M059J (cell line): ENCODE measurements around the gene ACSS2. TPM values are rescaled to one million over a fixed set of nuclear protein-coding genes. Genes with fewer than 3 reads are reported as not detected.

ENCODE experiments used
- DNase-seq: peaks from one replicate; pipeline ENCODE4 v3.0.0-alpha.2; 2012; ENCODE audit warnings: low read depth
- total RNA-seq: library from RNA; depleted of rRNA; stranded (reverse); fragments of >200 nt; shearing (Covaris generic); gene quantifications from 2 replicates; pipeline ENCODE4 v1.2.3, GENCODE V29; 2014

ACSS2 gene
- total RNA-seq, 1 experiment from 2014 or later = 34.2 TPM

DNA sequence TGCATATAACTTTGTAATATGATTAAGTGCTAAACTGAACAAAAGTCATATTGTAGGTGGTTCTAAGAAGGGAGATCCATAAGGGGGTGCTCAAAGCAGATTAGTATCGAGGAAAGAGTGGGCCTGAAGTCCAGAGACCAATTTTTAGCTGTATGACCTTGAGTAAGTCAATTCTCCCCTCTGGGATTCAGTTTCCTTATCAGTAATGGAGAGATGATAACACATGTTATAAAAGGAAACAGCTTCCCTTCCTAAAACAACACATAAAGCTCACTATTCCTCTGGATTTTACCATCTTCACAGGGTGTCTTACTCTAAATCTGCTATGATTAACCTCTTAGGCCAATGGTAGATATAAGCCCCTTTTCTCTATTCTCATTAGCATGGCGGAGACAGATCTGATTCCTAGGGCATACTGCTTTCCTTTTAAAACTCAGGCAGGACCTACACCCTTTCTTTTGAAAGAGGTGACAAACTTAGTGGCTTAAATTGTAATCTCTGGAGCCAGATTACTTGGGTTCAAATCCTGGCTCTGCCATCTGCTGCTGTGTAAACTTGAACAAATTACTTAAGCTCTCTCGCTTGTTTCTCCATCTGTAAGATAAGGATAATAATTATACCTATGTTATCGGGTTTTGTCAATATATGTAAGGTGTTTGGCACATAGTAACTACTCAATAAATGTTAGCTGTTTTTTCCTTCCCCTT lies 39.5 kb downstream of the ACSS2 start:
- no peak for DNase-seq

DNA sequence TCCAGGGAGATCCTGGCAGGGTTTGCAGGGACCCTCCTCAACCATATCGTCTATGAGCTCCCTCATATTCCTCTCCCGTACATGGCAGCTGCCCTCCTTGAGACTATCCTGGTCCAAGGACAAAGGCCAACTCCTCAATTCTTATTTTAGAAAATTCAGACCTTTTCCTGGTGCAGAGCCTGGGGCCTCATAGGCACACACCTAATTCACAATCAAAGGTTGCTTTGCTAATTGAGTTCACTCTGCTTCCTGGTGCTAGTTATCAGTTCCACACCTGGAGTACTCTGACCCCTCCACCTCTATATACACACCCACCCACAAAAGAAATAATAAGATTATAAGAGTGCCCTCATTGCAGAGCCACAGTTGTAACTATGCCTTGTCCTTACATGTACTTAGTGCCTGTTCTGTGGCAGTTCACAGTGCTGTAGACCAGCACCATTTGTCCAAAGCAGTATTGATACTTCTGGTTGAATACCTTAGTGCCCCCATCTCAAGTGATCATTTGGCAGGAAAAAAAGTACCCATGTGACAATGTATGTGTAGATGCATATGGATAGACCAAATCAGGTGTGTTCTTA lies 40.5 kb downstream of the ACSS2 start:
- no peak for DNase-seq

DNA sequence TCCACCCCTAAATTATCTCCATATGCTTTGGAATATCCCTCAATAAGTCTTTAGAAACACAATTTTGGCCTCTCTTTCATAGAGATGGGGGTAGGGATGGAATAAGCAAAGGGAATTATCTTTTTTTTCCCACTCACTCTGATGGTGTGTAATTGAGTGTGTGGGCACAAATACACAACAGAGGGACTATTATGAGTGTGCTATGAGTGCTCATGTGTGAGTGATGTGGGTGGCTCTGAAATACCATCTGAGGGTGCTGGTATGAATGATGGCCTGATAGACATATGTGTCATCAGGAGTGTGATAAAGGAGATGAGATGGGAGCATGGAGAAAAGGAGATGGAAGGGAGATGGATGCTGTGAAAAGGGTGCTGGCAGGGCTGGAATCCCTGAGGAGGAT lies 43.6 kb downstream of the ACSS2 start:
- DNase-seq = no peak

DNA sequence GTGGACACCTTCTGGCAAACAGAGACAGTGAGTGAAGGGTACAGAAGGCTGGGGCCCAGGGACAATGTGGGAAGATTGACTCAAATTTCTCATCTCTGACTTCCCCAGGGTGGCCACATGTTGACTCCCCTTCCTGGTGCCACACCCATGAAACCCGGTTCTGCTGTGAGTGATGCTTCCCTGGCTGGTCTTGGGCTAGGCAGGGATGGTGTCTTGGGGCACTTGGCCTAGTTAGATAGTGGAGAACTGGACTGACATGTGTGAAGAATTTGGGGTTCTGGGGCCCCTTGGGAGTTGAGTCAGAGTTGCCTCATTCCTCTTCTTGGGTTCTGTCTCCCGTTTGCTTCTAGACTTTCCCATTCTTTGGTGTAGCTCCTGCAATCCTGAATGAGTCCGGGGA lies 45.0 kb downstream of the ACSS2 start:
- no peak for DNase-seq

DNA sequence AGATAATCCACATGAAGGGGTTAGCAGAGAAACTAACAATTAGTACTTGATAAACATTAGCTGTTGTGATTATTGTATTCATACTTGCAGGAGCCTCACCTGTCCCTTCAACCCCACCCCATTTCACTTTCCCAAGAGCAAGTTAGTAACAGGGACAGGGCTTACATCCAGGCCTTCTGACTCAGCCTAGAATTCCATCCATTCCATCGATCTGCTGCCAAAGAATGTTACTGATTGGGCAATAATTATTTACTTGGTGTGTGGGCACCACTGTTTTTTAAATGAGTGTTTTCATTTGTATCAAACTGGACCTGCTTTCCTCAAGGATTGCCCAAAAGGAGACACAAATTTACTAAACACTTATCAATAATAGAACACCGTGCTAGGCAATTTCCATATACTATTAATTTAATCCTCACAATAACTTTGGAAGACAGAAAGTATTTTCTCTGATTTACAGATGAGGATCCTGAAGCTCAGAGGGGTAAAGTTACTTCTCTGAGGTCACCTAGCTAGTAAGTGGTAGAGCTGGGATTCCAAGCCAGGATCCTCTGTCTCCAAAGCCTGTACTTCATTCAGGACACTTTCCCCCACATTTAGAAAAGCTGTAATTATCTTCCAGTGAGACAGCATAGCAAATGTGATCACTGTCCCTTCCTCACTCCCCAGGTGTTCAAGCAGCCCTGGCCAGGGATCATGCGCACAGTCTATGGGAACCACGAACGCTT lies 46.4 kb downstream of the ACSS2 start:
- peak; percentile 88 for DNase-seq

DNA sequence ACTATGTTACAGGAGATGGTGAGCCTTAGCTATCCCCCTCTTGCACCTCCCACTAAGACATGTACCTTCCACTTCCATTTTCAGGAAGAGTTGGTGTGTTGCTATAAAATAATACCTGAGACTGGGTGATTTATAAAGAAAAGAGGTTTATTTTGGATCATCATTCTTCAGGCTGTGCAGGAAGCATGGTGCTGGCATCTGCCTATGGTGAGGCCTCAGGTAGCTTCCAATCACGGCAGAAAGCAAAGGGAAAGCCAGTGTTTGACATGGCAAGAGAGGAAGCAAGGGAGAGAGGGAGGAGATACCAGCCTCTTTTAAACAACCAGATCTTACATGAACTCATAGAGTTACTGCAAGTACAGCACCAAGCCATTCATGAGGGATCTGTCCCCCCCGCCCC lies 47.0 kb downstream of the ACSS2 start:
- no peak for DNase-seq

DNA sequence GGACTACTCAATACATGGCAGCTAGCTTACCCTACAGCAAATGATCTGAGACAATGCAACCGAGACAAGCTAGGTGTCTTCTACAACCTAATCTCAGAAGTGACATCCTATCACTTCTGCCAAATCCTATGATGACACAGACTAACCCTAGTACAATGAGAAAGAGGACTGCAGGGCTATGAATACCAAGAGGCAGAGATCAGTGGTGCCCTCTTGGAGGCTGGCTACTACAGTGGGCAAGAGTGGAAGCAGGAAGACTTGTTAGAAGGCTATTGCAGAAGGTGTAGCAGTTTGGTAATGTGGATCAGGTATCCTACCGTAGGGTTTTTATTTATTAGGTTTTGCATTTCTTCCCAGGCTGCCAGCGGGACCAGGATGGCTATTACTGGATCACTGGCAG lies 48.9 kb downstream of the ACSS2 start:
- no peak for DNase-seq

DNA sequence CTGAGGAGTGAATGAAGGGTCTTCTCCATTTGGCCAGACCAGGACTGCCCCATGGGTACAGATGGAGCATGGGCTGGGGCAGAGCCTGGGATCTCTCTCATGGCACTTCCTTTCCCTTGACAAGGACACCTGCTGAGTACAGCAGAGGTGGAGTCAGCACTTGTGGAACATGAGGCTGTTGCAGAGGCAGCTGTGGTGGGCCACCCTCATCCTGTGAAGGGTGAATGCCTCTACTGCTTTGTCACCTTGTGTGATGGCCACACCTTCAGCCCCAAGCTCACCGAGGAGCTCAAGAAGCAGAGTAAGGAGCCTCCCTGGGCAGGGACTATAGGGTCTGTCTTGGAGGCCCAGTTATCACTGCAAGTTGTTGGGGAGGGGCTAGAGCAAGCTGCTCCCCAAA lies 49.6 kb downstream of the ACSS2 start:
- no peak for DNase-seq

DNA sequence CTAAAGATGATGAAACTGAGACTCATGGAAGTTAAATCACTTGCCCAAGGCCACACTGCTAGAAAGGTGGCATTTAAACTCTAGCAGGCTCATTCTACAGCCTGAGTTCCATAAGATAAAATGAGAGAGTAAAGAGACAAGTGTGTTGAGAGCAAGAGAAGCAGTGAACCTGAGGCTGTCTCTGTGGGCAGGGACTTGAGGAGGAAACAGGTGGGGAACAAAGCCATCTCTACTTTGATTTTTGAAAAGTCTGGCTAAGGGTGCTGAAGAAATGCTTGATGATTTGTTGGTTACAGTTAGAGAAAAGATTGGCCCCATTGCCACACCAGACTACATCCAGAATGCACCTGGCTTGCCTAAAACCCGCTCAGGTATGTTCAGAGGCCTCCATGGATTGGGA lies 50.2 kb downstream of the ACSS2 start:
- no peak for DNase-seq

DNA sequence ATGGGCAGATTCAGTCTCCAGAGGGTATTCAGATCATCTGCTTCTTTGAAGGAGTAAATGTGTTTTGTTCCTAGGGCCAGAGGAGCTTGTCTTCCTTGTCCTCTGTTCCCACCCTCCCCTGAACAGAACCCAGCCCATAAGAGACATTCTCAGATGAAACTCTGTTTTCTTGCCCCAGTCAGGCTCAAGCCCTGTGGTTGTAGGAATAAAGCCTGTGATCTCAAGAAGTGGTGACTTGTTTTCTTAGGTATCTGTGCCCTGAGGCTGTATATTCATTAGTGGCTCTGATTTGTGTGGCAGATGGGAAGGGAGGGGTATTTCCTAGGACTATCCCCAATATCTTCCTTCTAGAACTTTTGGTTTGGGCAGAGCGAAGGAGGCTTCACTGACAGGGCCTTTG lies 51.3 kb downstream of the ACSS2 start:
- peak; percentile 95 for DNase-seq

DNA sequence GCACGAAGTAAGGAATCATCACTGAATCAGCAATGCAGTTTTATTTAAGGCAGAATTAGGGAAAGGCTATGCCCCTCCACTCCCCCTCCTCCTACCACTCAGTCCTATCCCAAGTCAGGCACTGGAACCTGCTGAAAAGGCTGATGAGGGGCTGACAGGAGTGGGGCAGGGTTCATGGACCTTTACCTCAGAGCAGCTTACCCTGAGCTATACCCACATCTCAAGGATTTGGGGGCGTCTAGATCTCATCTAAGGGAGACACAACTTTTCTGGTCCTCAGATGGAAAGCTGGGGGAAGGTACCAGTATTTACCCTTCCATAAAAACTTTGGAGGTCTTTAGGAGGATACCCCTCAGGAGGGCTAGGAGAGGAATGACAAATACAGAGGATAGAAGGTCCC lies 52.0 kb downstream of the ACSS2 start:
- DNase-seq = no peak

DNA sequence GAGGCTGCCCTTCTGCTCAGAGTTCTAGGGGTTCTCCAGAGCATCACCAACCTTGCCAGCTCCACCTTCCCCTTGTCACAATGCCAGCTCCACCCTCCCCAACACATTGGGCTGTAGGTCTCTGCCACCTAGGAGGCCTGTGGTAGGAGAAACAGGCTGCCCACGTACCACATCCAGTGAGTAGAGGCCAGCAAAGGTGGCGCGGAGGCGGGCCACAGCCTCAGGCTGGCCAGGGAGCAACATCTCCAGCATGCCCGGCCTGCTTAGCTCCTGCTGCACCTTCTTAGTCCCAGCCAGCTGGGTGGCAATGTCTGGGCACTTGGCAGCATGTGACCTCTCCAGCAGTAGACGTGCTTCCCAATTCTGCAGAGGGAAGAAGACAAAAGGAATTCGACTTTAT lies 55.4 kb downstream of the ACSS2 start:
- no peak for DNase-seq

DNA sequence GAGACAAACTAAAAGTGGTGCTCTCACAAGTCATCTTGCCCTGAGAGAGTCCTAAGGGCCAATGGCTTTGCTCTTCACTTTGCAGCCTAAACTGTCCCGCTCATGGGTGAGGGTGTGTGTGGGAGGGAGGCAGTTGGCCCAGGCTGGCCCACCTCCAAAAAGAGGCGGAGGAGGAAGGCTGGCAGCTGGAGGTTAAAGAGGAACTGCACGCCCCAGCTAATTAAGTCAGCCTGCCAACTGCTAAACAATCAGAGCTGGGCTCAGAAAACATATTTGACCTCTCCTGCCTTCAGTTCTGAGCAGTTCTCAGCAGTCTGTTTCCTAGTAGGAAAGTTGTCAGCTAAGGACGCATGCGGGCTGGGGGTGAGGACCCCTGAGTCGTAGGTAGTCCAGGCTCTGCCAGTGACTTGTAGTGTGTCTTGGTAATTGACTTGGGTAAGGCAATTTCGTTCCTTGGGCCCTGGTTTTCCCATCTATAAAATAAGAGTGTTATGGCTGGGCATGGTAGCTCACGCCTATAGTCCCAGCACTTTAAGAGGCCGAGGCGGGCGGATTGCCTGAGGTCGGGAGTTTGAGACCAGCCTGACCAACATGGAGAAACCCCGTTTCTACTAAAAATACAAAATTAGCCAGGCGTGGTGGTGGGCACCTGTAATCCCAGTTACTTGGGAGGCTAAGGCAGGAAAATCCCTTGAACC lies 62.2 kb downstream of the ACSS2 start:
- DNase-seq = no peak

DNA sequence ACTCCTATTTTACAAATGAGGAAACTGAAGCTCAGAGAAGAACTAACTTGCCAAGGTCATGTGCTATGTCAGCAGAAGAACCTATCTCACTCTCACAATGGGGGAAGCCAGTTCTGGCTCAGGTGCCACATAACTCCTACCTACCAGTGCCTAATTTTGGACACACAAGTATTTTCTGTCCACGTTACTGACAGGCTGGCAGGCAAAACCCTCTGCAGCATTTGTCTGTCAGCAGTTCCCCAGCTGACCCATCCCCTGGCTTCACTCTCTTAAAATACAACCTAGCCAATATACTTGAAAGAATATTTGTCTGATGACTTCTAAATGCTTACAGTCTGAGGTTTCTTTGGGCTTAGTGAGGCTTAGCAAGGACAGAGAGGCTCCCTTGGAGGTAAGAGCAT lies 63.7 kb downstream of the ACSS2 start:
- no peak for DNase-seq

DNA sequence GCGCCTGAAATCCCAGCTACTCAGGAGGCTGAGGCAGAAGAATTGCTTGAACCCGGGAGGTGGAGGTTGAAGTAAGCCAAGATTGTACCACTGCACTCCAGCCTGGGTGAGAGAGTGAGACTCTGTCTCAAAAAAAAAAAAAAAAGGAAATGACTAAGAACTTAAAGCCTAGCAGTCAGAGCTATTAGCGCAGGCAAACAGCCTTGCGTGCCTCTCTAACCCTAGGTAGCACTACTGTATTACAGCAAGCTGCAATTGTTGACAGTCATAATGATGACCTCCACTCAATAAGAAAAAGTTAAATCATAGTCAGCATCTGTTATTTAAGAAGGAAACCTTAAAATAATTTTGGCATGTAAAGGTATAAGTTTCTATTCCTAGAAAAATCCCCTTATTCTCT lies 64.8 kb downstream of the ACSS2 start:
- no peak for DNase-seq

DNA sequence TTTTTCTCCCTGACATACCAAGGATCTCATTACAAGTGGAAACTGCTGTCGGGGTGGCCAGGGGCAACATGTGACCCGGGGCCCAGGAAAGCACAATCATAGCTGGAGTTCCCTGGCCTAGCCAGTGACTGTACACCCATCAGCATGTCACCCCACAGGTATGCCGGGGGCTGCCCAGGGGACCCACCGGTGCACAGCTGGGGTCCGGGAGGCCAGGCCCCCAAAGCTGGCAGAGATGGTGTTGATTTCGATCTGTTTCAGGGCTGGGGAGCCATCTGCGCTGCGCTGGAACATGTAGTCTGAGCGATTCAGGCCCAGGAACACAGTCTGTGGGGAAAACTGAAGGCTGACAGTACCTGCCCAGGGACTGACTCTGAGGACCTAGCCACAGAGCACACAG lies 65.9 kb downstream of the ACSS2 start:
- DNase-seq = no peak

DNA sequence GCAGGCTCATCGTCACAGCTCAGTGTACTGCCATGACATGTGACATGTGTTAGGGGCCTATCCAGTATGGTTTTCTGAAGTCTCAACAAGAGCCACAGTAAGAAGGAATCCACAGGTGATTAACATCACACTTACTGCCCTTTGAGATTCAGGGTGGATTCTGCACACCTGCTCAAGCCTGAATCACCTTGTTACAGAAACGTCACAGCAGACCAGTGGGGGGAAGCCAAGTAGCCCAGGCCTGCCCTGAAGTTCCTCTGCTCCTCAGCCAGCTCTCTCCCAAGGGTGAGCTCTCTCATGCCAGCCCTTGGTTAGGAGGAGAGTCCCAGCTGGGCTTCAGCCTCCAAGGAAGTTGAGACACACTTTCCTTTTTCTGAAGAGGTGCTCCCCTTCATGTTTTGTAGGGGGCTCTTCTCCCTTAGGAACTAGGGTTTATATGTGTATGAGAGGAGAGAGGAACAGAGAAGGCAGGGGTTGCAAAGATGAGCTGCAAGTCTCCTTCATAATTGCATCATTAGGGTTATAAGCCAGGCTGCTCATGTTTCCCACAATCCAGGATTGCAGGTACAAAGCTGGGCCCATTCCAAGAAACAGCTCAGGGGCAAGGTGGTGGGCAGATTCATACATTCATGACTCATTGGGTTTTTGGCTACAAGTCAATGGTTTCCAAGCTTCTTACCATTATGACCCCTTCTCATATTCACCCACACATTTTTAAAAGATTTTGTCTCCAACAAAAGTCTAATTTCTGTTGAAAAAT lies 67.6 kb downstream of the ACSS2 start:
- DNase-seq = peak; percentile 82

DNA sequence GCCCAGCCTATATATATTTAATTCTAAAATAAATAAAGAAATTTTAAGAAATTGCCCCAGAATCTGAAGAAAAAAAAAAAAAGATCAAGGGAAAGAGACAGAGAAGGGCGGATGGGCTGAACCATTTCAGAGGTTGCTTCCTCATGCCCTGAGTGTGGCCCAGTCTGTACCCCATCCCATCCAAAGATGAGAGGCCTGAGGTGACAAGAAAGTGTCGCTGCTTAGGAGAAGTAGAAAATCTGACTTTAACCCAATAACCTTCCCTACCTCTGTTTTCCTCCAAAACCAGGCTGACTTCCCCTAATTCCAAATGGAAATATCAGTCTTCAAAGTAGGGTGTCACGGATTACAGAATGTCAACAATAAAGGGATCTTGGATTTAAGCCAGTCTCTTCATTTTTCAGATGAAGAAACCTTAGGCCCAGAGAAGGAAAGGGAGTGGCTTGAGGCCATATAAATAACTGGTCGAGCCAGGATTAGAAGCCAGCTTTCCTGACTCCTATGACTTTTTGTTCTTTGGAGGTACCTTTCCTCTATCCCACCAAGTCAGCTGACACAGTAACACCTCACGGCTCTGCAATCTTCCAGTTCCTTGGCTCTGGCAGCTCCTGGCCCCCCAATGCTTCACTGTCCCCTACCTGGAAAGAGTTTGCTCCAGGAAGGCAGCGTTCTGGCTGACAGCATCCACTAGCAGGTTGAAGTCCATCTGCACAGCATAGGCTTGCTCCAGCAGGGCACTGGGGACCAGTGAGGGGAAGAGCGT lies 69.1 kb downstream of the ACSS2 start:
- DNase-seq = no peak

DNA sequence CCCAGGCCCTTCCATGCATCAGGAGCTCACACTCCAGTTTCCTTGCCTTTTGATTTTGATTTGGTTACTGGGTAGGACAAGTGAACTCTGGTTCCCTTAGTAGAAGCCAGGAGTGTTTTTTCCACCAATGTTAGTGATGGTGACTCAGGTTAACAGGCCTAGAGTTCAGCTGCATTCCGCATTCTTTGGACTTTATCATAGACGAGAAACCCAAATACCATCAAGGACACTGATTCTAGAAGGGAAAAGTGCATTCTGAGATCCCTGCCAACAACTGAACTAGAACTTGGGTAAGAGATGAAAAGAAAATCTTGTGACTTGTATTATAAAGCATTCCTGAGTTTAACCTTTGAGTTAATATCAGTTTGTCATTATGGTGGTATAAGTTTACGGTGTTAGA lies 70.2 kb downstream of the ACSS2 start:
- no peak for DNase-seq

DNA sequence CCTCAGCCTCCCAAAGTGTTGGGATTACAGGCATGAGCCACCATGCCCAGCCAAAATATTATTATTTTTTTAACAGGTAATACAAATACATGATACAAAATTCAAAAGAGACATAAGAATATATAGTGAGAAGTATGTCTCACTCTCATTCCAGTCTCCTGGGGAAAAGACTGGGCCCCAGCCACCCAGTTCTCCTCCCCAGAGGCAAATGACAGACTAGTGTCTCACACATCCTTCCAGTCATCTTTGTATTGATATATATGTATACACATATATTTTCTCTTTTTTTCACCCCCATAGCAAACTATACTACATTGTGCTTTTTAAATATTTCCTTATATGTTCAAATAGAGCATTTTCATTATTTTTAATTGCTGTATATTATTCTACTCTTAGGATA lies 70.9 kb downstream of the ACSS2 start:
- no peak for DNase-seq

DNA sequence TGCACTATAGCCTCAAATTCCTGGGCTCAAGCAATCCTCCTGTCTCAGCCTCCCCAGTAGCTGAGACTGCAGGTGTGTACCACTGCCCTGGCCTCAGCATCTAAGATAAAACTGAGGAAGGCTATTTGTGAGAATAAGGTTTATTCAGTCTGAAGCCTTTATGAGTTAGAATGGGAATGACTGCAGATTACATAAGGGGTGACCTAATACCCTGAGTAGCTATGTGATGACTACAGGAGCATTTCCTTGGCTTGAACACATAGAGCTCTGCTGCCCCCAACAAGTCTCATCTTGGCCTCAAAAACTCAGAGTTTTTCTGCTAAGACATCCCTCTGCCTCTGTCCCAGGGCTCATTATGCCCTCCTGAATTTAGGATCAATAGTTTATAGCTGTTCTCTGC lies 71.6 kb downstream of the ACSS2 start:
- DNase-seq = peak; percentile 65
